Ramos (cell line): ENCODE results near the gene ULBP1.
"Not testable (repeated sequence)": the region's sequence is repeated elsewhere in the genome, so short reads cannot be mapped to it uniquely, and the experiment has no call there.

Experiments used
- in situ Hi-C: fragments of 300-500 bp; cut with MboI; formaldehyde crosslinking; loops from one replicate; pipeline ENCODE4 v1.14.3; 2022; ENCODE audit warnings: low sequenced_read_pairs; ENCODE audit not compliant: unreplicated experiment

Gene ULBP1

DNA sequence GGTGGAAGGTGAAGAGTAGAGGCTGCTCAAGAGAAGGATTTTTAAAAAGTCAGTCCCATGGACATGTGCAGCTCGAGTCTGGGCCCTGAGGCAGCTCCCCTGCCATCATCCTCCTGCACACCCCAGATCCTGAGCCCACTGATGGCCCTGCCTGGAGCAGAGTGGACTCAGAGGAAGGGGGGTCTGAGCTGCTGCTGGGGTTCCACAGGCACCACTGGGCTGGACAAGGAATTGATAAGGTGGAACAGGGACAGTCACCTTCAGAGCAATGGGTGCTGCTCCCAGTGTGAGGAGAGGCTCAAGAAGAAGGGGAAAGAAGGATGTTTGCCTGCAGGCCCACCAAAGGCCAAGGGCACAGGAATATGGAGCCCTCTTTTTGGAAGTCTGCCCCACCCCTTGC, 15.7 kb upstream of the ULBP1 start:
- in situ Hi-C loops: loop anchor here (25.0 kb wide), 1 partner anchor 389 kb away; no protein-coding TSS in a partner anchor

GRCh38 chr6:149948616-149949015, 15.1 kb upstream of the ULBP1 start:
- in situ Hi-C loops: loop anchor here (25.0 kb wide), 1 partner anchor 389 kb away; no protein-coding TSS in a partner anchor

- in situ Hi-C loops: no loop called here
Measured at GRCh38 chr6:149950423-149950822, 13.3 kb upstream of the ULBP1 start.

GRCh38 chr6:149951096-149951495, 12.6 kb upstream of the ULBP1 start:
- in situ Hi-C loops: no loop called here

DNA sequence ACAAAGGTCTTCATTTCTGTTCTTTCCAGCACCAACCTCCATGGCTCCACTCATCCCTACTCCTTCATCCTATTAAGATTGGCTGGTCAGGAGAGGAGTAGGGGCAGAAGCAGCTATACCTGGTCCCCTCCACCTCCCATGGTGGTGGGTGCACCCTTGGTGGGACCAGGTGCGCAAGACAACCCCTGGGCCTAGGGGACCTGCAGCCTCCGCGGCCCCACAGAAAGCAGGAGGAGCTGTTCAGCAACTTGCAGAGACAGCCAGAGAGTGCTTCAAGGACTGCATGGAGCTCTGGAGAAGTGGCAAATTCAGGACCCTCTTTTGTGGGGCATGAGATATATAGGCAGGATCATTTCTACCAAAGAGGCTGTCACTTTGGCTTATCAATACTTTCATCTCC, 12.1 kb upstream of the ULBP1 start:
- in situ Hi-C loops: no loop called here

DNA sequence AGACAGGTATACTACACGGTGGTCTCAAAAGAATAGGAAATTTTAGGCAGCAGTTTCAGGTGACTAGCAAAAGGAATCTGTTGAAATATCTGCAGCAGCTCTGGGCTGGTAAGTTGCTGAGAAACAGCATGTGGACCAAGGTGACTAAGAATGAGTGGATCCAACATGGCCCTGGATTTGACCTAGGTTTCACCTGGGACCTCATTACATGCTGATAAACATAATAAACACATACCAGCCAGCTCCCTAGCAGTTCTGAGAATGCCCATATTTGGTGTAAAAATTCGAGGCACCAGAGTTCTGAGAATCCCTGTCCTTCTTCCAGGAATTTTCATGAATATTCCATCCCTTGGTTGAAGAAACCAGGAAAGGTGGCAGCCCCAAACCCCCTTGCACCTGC, 10.4 kb upstream of the ULBP1 start:
- in situ Hi-C loops: not testable (repeated sequence)

DNA sequence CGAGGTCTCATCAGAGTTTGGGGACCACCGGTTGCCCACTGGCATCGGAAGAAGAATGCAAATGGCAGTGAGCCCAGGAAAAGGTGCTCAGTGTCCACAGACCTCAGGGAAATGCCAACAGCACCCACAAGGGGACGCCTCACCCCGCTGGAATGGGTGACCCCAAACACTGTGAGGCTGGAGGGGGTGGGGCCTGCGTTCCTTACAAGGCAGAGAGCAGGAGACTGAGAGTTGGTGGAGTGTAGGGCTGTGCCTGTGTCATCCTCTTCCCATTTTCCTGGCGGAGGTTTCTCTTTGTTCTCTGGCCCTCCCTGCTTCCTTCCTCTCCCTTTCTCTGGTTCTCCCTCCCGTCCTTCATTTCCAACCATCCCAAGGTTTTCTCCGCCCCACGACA, 9.8 kb upstream of the ULBP1 start:
- in situ Hi-C loops: not testable (repeated sequence)

DNA sequence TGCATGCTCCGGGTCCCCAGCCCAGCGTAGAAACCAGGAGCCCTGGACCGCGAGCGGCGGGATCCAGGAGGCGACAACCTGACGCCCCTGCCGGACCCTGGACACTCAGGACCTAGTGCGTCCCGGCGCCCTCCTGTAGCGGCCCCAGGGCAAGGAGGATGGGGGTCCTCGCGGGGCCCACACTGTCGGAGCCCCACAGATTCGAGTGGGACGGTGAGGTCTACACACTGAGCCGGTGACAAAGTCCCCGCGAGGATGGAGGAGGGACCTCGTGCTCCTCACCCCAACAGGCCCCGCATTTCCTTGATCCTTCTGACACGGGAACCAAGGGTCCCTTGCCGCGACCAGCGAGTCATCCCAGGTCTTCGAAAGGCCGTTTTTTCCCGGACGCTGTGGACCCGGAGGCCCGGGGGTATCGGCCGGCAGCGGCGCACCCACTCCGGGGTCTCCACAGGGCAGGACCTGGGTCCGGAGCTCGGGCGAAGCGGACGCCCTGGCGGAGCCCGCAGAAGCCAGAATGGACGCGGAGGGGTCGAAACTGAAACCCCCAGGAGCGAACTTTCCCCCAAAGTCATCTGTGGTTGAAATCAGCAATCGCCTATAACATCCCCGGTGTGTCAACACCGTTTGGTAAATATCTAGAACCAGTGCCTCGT, 9.3 kb upstream of the ULBP1 start:
- in situ Hi-C loops: not testable (repeated sequence)

DNA sequence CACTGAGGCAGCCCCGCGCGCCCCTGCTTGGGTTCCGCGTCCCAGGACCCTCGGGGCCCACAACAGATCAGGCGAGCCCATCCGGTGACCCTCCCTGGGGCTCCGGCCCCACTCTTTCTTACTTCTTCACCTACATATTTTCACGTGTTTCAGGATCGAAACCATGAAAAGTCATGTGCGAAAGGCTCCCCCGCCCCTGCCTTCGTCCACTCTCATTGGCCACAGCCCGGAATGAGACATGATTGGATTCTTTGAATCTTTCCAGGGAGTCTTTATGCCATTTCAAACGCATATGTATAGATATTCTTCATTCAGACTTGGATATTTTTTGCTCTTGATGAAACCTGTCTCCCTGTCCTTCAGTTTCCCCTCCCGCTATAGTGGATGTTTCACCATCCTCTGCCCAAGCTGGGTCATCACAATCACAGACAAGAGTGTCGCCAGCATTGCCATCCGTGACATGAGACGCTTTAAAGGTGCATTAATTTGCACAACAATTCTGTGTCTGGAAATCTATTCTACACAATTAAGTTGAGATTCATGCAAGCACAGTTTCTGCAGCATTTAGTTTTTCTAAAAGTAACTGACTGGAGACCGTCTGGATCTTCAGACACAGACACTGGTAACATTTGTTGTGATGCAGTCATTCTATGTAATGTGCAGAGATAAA, 8.6 kb upstream of the ULBP1 start:
- in situ Hi-C loops: not testable (repeated sequence)

- in situ Hi-C loops: not testable (repeated sequence)
Measured at GRCh38 chr6:149955654-149956317, 8.0 kb upstream of the ULBP1 start.

GRCh38 chr6:149958124-149958523, 5.6 kb upstream of the ULBP1 start:
- in situ Hi-C loops: not testable (repeated sequence)

GRCh38 chr6:149959806-149960205, 3.9 kb upstream of the ULBP1 start:
- in situ Hi-C loops: not testable (repeated sequence)

DNA sequence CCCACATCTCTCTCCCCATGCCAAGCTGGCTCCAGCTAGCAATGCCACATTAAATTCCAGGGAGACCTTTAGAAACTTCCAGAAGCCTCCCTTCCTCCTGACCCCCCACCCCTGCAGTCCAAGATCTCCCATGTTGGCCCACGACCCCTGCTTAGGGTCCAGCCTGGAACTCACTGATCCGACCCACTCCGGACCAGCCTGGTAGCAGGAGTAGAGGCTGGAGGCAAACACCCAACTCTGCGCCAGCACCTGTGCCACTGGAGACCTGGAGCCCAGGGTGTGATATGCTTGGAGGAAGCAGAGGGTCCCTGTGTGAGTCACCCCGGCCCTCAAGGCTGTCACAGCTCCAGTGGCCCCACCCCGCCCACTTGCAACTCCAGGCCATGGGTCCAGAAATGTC, 3.3 kb upstream of the ULBP1 start:
- in situ Hi-C loops: no loop called here

DNA sequence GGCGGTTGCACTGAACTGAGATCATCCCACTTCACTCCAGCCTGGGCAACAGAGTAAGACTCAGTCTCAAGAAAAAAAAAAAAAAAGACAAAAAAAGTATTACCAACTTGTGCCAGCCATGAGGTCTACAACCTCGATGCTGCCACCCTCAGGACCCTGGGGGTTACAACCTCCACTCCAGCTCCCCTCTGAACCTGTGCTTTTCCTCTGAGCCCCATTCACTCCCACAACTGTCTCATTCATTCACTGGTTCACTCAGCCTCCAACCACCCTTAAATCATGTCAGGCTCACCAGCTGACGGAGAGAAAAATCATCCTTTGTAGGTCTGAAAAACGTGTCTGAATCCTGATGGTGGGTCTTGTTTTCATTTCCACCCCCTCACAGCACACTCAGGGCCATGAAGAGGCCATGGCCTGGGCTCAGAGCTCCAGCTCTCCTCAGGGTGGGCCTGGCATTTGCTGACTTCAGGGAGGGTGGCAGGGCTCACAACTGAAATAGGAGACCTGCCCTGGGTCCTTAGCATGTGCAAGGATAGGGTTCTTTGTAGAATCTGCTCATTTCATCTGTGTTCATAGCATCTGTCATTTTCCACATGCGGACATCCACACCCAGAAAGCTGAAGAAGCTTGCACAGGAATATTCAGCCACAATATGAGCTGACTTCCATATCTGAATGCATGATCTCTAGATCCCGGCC, 1.9 kb upstream of the ULBP1 start:
- in situ Hi-C loops: no loop called here

DNA sequence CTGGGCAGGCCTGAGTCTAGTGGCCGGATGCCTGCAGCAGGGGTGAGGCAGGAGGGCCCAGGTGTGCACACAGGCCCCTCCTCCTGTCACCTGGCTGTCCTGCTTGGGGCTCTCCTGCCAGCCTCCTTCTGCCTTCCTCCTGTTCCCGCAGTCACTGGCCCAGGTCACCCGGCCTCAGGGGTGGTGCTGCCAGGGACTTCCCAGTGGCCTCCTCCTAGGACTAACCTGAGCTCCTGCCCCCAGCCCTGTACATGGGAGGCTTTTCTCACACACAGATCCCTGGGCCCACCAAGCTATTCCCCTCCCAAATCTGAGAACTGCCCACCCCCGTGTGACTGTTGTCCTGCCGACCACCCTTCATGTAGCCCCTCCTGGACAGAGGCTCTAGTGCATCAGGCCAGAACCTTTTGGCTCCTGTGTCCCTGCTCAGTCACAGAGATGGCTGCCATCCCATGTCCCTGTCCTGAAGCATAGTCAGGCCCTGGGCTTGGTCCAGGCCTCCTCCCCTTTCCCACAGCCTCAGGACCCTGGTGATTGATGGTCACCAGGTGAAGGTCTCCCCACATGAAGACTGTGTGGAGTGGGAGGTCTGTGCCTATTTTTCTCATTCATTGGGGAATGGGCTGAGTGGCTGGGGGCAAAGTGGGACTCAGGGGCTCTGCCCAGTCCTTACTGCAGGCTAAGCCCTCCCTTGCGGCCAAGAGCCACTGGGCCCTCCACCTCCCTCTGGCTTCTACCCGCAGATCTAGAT, 1.1 kb upstream of the ULBP1 start:
- in situ Hi-C loops: no loop called here

DNA sequence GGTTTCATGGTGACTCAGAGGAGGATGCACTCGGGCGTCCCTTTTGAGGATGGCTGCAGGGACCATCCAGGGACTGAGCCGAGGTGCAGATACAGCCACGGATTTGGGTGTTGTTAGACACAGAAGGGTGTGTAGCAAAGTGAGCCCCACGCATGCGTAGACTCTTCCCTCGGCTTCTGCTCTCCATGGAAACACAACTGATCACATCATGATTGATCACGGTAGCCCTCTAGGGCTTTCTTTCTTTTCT, 606 bp upstream of the ULBP1 start:
- in situ Hi-C loops: no loop called here

DNA sequence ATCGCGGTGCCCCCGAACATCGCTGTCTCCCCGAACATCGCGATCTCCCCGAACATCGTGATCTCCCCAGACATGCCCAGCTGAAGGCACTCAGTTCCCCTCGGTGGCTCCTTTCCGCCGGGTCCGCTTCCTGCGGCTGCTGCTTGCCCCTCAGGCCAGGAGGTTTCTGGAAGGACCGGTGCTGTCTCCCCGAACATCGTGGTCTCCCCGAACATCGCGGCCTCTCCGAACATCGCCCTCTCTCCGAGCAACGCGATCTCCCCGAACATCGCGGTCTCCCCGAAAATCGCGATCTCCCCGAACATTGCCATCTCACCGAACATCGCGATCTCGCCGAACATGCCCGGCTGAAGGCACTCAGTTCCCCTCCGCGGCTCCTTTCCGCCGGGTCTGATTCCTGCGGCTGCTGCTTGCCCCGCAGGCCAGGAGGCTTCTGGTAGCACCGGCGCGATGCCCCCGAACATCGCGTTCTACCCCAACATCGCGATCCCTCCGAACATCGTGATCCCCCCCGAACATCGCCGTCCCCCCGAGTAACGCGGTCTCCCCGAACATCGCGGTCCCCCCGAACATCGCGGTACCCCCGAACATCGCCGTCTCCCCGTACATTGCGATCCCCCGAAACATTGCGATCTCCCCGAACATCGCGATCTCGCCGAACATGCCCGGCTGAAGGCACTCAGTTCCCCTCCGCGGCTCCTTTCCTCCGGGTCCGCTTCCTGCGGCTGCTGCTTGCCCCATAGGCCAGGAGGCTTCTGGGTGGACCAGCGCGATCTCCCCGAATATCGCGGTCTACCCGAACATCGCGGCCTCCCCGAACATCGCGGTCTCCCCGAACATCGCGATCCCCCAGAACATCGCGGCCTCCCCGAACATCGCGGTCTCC, 808 bp downstream of the ULBP1 start:
- in situ Hi-C loops: no loop called here

DNA sequence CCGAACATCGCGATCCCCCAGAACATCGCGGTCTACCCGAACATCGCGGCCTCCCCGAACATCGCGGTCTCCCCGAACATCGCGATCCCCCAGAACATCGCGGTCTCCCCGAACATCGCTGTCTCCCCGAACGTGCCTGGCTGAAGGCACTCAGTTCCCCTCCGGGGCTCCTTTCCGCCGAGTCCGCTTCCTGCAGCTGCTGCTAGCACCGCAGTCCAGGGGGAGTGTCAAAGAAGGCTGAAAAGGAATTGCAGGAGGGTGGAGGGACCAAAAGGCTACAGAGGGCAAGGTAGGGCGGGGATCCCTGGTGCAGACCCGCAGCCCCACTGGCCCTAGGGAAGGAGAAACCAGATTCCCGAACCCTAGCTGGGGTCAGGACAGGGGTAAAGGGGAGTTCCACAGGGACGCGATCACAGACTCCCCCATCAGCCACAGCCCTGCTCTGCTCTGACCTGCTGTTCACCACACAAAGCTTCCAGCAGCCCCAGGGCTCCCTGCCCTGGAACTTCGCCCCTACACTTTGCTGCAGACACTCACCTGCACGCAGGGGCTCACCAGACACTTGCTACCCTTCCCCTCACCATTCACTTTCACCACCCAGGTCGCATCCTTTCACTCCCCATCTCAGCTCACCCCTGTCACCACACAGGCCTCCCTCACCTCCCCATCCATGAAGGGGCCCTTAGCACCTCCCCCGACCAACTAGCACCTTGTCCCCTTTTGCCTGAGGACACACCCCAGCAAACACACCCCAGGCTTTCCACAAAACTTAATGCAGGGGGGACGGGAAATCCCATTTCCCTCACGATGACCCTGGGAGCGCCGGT, 1.7 kb downstream of the ULBP1 start:
- in situ Hi-C loops: no loop called here

DNA sequence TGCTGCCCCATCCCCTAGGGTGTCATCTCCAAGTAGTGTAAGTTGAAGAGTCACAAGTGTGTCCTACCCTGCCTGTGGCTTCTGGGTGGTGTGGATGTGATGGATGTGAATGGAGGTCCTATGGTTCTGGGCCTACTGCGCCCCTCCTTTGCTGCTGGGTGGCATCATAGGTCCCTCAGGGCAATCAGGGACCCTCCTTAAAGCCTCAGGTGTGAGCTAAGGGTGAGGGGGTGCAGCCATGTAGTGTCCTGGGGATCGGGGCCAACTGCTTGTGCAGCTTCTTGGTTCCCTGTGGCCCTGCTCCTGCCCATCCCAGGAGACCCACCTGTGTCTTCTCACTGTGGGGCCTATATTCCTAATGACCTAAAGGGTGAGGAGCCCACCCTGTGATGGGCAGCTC, 2.6 kb downstream of the ULBP1 start:
- in situ Hi-C loops: not testable (repeated sequence)
